ENCODE results near the gene FAM107B.

DNA sequence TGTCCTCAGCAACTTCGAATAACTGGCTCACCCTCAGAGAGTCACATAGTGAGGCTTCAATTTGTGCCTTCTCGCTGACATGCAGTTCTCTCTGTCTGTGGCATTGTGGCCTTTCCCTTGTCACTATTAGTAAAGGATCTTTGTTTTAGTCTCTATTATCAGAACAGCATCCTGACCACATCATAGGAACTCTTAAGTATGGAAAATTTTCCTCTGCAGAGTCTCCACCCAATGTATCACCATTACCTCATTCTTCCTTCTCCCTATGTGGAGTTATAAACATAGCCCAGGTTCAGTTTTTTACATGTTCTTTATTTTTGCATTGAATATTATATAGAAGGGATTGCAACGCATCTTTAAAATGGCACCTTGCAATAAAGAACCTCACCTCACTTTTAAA, 112.9 kb downstream of the FAM107B start:
- TF ChIP-seq, protein P1, sequence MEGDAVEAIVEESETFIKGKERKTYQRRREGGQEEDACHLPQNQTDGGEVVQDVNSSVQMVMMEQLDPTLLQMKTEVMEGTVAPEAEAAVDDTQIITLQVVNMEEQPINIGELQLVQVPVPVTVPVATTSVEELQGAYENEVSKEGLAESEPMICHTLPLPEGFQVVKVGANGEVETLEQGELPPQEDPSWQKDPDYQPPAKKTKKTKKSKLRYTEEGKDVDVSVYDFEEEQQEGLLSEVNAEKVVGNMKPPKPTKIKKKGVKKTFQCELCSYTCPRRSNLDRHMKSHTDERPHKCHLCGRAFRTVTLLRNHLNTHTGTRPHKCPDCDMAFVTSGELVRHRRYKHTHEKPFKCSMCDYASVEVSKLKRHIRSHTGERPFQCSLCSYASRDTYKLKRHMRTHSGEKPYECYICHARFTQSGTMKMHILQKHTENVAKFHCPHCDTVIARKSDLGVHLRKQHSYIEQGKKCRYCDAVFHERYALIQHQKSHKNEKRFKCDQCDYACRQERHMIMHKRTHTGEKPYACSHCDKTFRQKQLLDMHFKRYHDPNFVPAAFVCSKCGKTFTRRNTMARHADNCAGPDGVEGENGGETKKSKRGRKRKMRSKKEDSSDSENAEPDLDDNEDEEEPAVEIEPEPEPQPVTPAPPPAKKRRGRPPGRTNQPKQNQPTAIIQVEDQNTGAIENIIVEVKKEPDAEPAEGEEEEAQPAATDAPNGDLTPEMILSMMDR (conservative IDR thresholded peaks at IDR 0.05; ENCODE audit: low read depth, low read length), result no peak
- TF ChIP-seq POLR2A (IDR thresholded peaks at IDR 0.05; ENCODE audit: low read depth, low read length), result no peak
- TF ChIP-seq, protein P2, sequence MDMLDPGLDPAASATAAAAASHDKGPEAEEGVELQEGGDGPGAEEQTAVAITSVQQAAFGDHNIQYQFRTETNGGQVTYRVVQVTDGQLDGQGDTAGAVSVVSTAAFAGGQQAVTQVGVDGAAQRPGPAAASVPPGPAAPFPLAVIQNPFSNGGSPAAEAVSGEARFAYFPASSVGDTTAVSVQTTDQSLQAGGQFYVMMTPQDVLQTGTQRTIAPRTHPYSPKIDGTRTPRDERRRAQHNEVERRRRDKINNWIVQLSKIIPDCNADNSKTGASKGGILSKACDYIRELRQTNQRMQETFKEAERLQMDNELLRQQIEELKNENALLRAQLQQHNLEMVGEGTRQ (IDR thresholded peaks at IDR 0.05; ENCODE audit: low read depth, low read length), result no peak
- no peak for TF ChIP-seq SMC3 (IDR thresholded peaks at IDR 0.05; ENCODE audit: low read depth, low read length)
- no peak for TF ChIP-seq CEBPB (IDR thresholded peaks at IDR 0.05; ENCODE audit: low read depth, low read length)
- TF ChIP-seq RFX5 (IDR thresholded peaks at IDR 0.05; ENCODE audit: low read depth, low read length), result no peak

Measured in IMR-90 (cell line).